MG63 (cell line): ENCODE data around the gene ARID4B. TPM values are rescaled to one million over a fixed set of nuclear protein-coding genes. Genes with fewer than 3 reads are reported as not detected.

Source experiments
- DNase-seq: peaks from one replicate; pipeline ENCODE4 v3.0.0-alpha.2; 2020
- H3K27me3 ChIP-seq: fragments of 250-450 bp; sonication (Bioruptor Pico); 2 replicates; pipeline ENCODE4 v1.5.1; 2020; ENCODE audit warnings: mild to moderate bottlenecking, moderate library complexity
- H3K36me3 ChIP-seq: fragments of 250-450 bp; sonication (Bioruptor Pico); 2 replicates; pipeline ENCODE4 v1.5.1; 2020; ENCODE audit warnings: mild to moderate bottlenecking, moderate library complexity
- H3K4me3 ChIP-seq: fragments of 250-450 bp; sonication (Bioruptor Pico); 2 replicates; pipeline ENCODE4 v1.5.1; 2020; ENCODE audit warnings: mild to moderate bottlenecking, moderate library complexity
- H3K9me3 ChIP-seq: fragments of 250-450 bp; sonication (Bioruptor Pico); 2 replicates; pipeline ENCODE4 v1.5.1; 2020; ENCODE audit warnings: mild to moderate bottlenecking, moderate library complexity
- total RNA-seq: library from RNA; depleted of rRNA; stranded (reverse); fragments of >200 nt; shearing (Covaris generic); gene quantifications from 2 replicates; pipeline ENCODE4 v1.2.3, GENCODE V29; 2014; ENCODE audit warnings: low replicate concordance; rRNA removed

ARID4B gene
- total RNA-seq, 1 experiment from 2014 or later = 9.5 TPM

DNA sequence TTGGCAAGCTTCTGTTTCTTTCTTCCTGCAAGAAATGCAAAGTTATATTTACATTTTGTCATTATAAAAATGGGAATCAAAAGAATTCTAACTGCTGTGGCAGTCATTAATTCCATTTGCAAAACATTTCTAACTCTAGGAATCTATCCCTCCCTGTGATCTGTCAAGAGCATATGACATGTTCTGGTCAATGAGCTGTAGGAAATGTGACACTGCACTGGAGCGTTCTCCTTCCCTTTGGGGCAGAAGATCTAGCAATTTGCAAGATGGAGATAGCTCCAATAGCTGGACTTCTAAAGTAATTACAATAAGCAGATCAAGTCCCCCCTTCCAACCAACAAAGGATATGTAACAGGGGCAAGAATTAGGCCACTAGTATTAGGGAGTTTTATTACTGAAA lies 205.6 kb downstream of the ARID4B start:
- no peaks in the 10 kb centered on the region for H3K27me3 ChIP-seq
- no peaks in the 10 kb centered on the region for H3K9me3 ChIP-seq
- H3K36me3 ChIP-seq = peaks cover 99% of the 10 kb centered on the region
- H3K4me3 ChIP-seq = no peak overlapping the region
- no peak for DNase-seq

Other genes with a start within 250 kb of the ARID4B start
- 132 and 183 TPM in 2 replicates for gene TOMM20, start 199.3 kb downstream of the ARID4B start, total RNA-seq
- gene RBM34, start 166.9 kb downstream of the ARID4B start, total RNA-seq = 57.5 and 72.0 TPM in 2 replicates
- gene GGPS1, start 391 bp upstream of the ARID4B start, total RNA-seq = 18.7 and 23.1 TPM in 2 replicates
- 60.4 and 63.4 TPM in 2 replicates for gene TBCE, start 39.2 kb upstream of the ARID4B start, total RNA-seq
- 22.0 and 39.3 TPM in 2 replicates for gene B3GALNT2, start 176.3 kb upstream of the ARID4B start, total RNA-seq